Glutamatergic neuron (in vitro differentiated cells): ENCODE measurements around the gene SERPIND1. TPM values are rescaled to one million over a fixed set of nuclear protein-coding genes. Genes with fewer than 3 reads are reported as not detected.

Source experiments
- DNase-seq: peaks from one replicate; pipeline ENCODE4 v3.0.0; 2022
- H3K27ac Mint-ChIP-seq: one replicate; pipeline ENCODE4 v1.8.0; 2020; ENCODE audit warnings: mild to moderate bottlenecking, mixed read lengths, inconsistent platforms; ENCODE audit not compliant: unreplicated experiment
- H3K27me3 Mint-ChIP-seq: one replicate; pipeline ENCODE4 v1.8.0; 2020; ENCODE audit warnings: mild to moderate bottlenecking, moderate library complexity, mixed read lengths, inconsistent platforms; ENCODE audit not compliant: unreplicated experiment
- H3K36me3 Mint-ChIP-seq: one replicate; pipeline ENCODE4 v1.8.0; 2020; ENCODE audit warnings: mild to moderate bottlenecking, mixed read lengths, inconsistent platforms; ENCODE audit not compliant: unreplicated experiment
- H3K4me1 Mint-ChIP-seq: one replicate; pipeline ENCODE4 v1.8.0; 2020; ENCODE audit warnings: mild to moderate bottlenecking, low read depth, mixed read lengths, inconsistent platforms; ENCODE audit not compliant: unreplicated experiment
- H3K4me3 Mint-ChIP-seq: one replicate; pipeline ENCODE4 v1.8.0; 2020; ENCODE audit warnings: mild to moderate bottlenecking, mixed read lengths, inconsistent platforms; ENCODE audit not compliant: unreplicated experiment
- H3K9me3 Mint-ChIP-seq: one replicate; pipeline ENCODE4 v1.8.0; 2020; ENCODE audit warnings: mild to moderate bottlenecking, moderate library complexity, mixed read lengths, inconsistent platforms; ENCODE audit not compliant: unreplicated experiment
- CTCF ChIP-seq: fragments of 200-600 bp; sonication (generic); IDR thresholded peaks from one replicate; pipeline ENCODE4 v1.5.0; 2021; ENCODE audit not compliant: partially characterized antibody, unreplicated experiment
- total RNA-seq: library from RNA; stranded (reverse); fragmentation: NEBNext Ultra II Directional; extraction: Animal tissue kit (Norgen Biotek cat#: 25700); gene quantifications from one replicate; pipeline ENCODE4 v1.2.1, GENCODE V29; 2021; ENCODE audit not compliant: unreplicated experiment

SERPIND1 gene
- total RNA-seq, 1 donor from 2014 or later, result not detected

- Mint-ChIP-seq H3K4me1 (no peaks in the 10 kb centered on the region), H3K4me3 (no peak overlapping the region), H3K9me3 (peaks cover under 1% of the 10 kb centered on the region), H3K27ac (no peak overlapping the region), H3K36me3 (no peaks in the 10 kb centered on the region), H3K27me3 (peaks cover 4% of the 10 kb centered on the region)
- no peak for TF ChIP-seq CTCF
- no peak for DNase-seq
Measured at GRCh38 chr22:20793748-20794649, 20.1 kb downstream of the SERPIND1 start.

- Mint-ChIP-seq H3K4me1 (no peaks in the 10 kb centered on the region), H3K4me3 (no peak overlapping the region), H3K27me3 (peaks cover 4% of the 10 kb centered on the region), H3K36me3 (no peaks in the 10 kb centered on the region), H3K27ac (no peak overlapping the region), H3K9me3 (no peaks in the 10 kb centered on the region)
- no peak for TF ChIP-seq CTCF
- DNase-seq, result no peak
Measured at GRCh38 chr22:20794650-20795413, 20.9 kb downstream of the SERPIND1 start.

GRCh38 chr22:20796731-20797130, 22.8 kb downstream of the SERPIND1 start:
- no peak for DNase-seq
- no peak for TF ChIP-seq CTCF
- Mint-ChIP-seq H3K4me3 (no peak overlapping the region), H3K36me3 (peaks cover under 1% of the 10 kb centered on the region), H3K27me3 (no peaks in the 10 kb centered on the region), H3K27ac (no peak overlapping the region), H3K4me1 (no peaks in the 10 kb centered on the region), H3K9me3 (no peaks in the 10 kb centered on the region)

GRCh38 chr22:20798218-20798617, 24.3 kb downstream of the SERPIND1 start:
- no peaks in the 10 kb centered on the region for H3K9me3 Mint-ChIP-seq
- no peaks in the 10 kb centered on the region for H3K4me1 Mint-ChIP-seq
- no peak overlapping the region for H3K27ac Mint-ChIP-seq
- no peak overlapping the region for H3K4me3 Mint-ChIP-seq
- peaks cover 4% of the 10 kb centered on the region for H3K36me3 Mint-ChIP-seq
- DNase-seq, result no peak
- H3K27me3 Mint-ChIP-seq, result no peaks in the 10 kb centered on the region
- TF ChIP-seq CTCF, result no peak
